K562 (cell line): ENCODE measurements around the gene DBNDD2.

Experiments used
- CHD1 ChIP-seq: fragments of 200-600 bp; sonication (generic); IDR thresholded peaks from one replicate; pipeline ENCODE4 v1.6.1; 2012; ENCODE audit warnings: mild to moderate bottlenecking, moderate library complexity, low read length, inconsistent platforms
- EP300 ChIP-seq: IDR thresholded peaks from 2 replicates; pipeline ENCODE4 v1.6.1; 2012; ENCODE audit warnings: low read length, improper control_type of control experiment
- STAT6 ChIP-seq: sonication (generic); formaldehyde crosslinking; IDR thresholded peaks from 2 replicates; pipeline ENCODE4 v1.8.1; 2023; ENCODE audit warnings: mild to moderate bottlenecking, missing genetic modification reagents
- ZNF785 ChIP-seq: fragments of 250-450 bp; sonication (Bioruptor Pico); IDR thresholded peaks from 2 replicates; pipeline ENCODE4 v1.4.0; 2020; ENCODE audit warnings: mild to moderate bottlenecking

GRCh38 chr20:45410887-45411286 is 2.8 kb downstream of the DBNDD2 start:
- TF ChIP-seq STAT6 (CRISPR knock-in tag), result no peak
- no peak for TF ChIP-seq ZNF785
- TF ChIP-seq EP300, result no peak
- TF ChIP-seq CHD1, result no peak
